CD14-positive monocyte (primary cell): ENCODE data around the gene SELPLG. TPM values are rescaled to one million over a fixed set of nuclear protein-coding genes. Genes with fewer than 3 reads are reported as not detected.

Source experiments
- DNase-seq, 3 donors: peaks; one replicate each; pipeline ENCODE4 v3.0.0-alpha.2; 2011 to 2022
- H2AFZ ChIP-seq: 2 replicates; pipeline ENCODE4 v1.6.0; 2012; ENCODE audit warnings: mild to moderate bottlenecking, low read depth, low read length, inconsistent platforms; ENCODE audit not compliant: insufficient read depth, poor library complexity, severe bottlenecking
- H3K27ac ChIP-seq, 2 donors: 1 replicate in 1 of 2; 2 replicates in 1 of 2; pipeline ENCODE4 v1.5.1; 2012 to 2013; ENCODE audit warnings: low read length in 2 of 2, control low read depth in 1 of 2, inconsistent platforms in 1 of 2, low read depth in 1 of 2, mild to moderate bottlenecking in 1 of 2
- H3K27me3 ChIP-seq, 2 donors: one replicate each; pipeline versions ENCODE4 v1.6.0 to v1.6.1; 2011 to 2013; ENCODE audit warnings: low read length in 2 of 2; ENCODE audit not compliant: control insufficient read depth in 2 of 2, insufficient read depth in 2 of 2
- H3K36me3 ChIP-seq, 2 donors: replicated peaks in 1 of 2; 1 replicate in 1 of 2; 2 replicates in 1 of 2; pipeline versions ENCODE4 v1.5.1 to v1.6.1; 2012 to 2013; ENCODE audit warnings: low read length in 2 of 2, control low read depth in 1 of 2, inconsistent platforms in 1 of 2, mild to moderate bottlenecking in 1 of 2; ENCODE audit not compliant: insufficient read depth in 2 of 2, control insufficient read depth in 1 of 2
- H3K4me1 ChIP-seq, 2 donors: 1 replicate in 1 of 2; 2 replicates in 1 of 2; pipeline versions ENCODE4 v1.5.1 to v1.6.1; 2012 to 2013; ENCODE audit warnings: low read length in 2 of 2, control low read depth in 1 of 2, inconsistent platforms in 1 of 2, mild to moderate bottlenecking in 1 of 2, moderate library complexity in 1 of 2; ENCODE audit not compliant: insufficient read depth in 2 of 2, control insufficient read depth in 1 of 2
- H3K4me2 ChIP-seq: replicated peaks from 2 replicates; pipeline ENCODE3; 2012; ENCODE audit warnings: low read length, moderate library complexity, mild to moderate bottlenecking; ENCODE audit not compliant: poor library complexity, severe bottlenecking; ENCODE audit errors: extremely low read depth
- H3K4me3 ChIP-seq, 3 experiments: fragments of 200-600 bp in 1 of 3; sonication (generic) in 1 of 3; replicated peaks in 1 of 3; 1 replicate in 2 of 3; 2 replicates in 1 of 3; pipeline ENCODE4 v1.5.1; 2011 to 2013; ENCODE audit warnings: low read length in 3 of 3, mild to moderate bottlenecking in 3 of 3, control low read depth in 2 of 3, low read depth in 2 of 3, inconsistent platforms in 1 of 3, moderate library complexity in 1 of 3
- H3K79me2 ChIP-seq: 2 replicates; pipeline ENCODE4 v1.6.0; 2012; ENCODE audit warnings: mild to moderate bottlenecking, control low read depth, inconsistent platforms, low read length, moderate library complexity; ENCODE audit not compliant: insufficient read depth
- H3K9ac ChIP-seq: 2 replicates; pipeline ENCODE4 v1.6.0; 2017; ENCODE audit warnings: low read length, mild to moderate bottlenecking; ENCODE audit not compliant: insufficient read depth, poor library complexity, severe bottlenecking
- H3K9me3 ChIP-seq, 2 donors: replicated peaks in 1 of 2; 1 replicate in 1 of 2; 2 replicates in 1 of 2; pipeline versions ENCODE4 v1.5.1 to v1.6.1; 2012 to 2013; ENCODE audit warnings: low read length in 2 of 2, control low read depth in 1 of 2; ENCODE audit not compliant: control insufficient read depth in 1 of 2, insufficient read depth in 1 of 2
- H4K20me1 ChIP-seq: 2 replicates; pipeline ENCODE4 v1.6.0; 2012; ENCODE audit warnings: mild to moderate bottlenecking, low read length, control low read depth, moderate library complexity; ENCODE audit not compliant: insufficient read depth
- H3K27ac Mint-ChIP-seq, 7 donors: one replicate each; pipeline ENCODE4 v1.8.0; 2020; ENCODE audit warnings: mild to moderate bottlenecking in 7 of 7, mixed read lengths in 7 of 7, moderate library complexity in 6 of 7, inconsistent platforms in 2 of 7
- H3K27me3 Mint-ChIP-seq, 3 donors: one replicate each; pipeline ENCODE4 v1.8.0; 2021 to 2022; ENCODE audit warnings: low read depth in 3 of 3, mild to moderate bottlenecking in 3 of 3, mixed read lengths in 3 of 3, moderate library complexity in 3 of 3, inconsistent platforms in 1 of 3
- H3K36me3 Mint-ChIP-seq, 2 donors: one replicate each; pipeline ENCODE4 v1.8.0; 2020; ENCODE audit warnings: mixed read lengths in 2 of 2, inconsistent platforms in 1 of 2, mild to moderate bottlenecking in 1 of 2
- H3K4me1 Mint-ChIP-seq: one replicate; pipeline ENCODE4 v1.8.0; 2020; ENCODE audit warnings: mild to moderate bottlenecking, mixed read lengths
- H3K4me3 Mint-ChIP-seq, 2 donors: one replicate each; pipeline ENCODE4 v1.8.0; 2020; ENCODE audit warnings: mild to moderate bottlenecking in 2 of 2, mixed read lengths in 2 of 2, moderate library complexity in 1 of 2
- H3K9me3 Mint-ChIP-seq, 7 donors: one replicate each; pipeline ENCODE4 v1.8.0; 2020 to 2022; ENCODE audit warnings: mixed read lengths in 7 of 7, mild to moderate bottlenecking in 6 of 7, moderate library complexity in 6 of 7, inconsistent platforms in 2 of 7
- WGBS: methylation state at CpG from one replicate; pipeline ENCODE4 v1.1.5; 2013; ENCODE audit warnings: missing lambda C conversion rate; ENCODE audit not compliant: insufficient coverage; 5-methylcytosine and 5-hydroxymethylcytosine counted together
- intact Hi-C, 2 donors: fragments of 100-400 bp; cut with micrococcal nuclease; formaldehyde crosslinking; loops; one replicate each; pipeline versions ENCODE4 v1.15.0 to v1.15.1; 2023
- polyA plus RNA-seq, 3 donors: library from polyadenylated mRNA; depleted of rRNA in 1 of 3; unstranded in 2 of 3; stranded (reverse) in 1 of 3; fragments of 300-500 nt in 2 of 3; fragments of >200 nt in 1 of 3; fragmentation: Illumina TruSeq in 2 of 3; gene quantifications; 1 replicate in 2 of 3; 2 replicates in 1 of 3; pipeline ENCODE4 v1.2.3, GENCODE V29; 2012 to 2021
- TF ChIP-seq, protein P1 (sequence below): fragments of 200-600 bp; IDR thresholded peaks from one replicate; pipeline ENCODE4 v1.8.0; 2022; ENCODE audit warnings: antibody characterized with exemption, mild to moderate bottlenecking

The SELPLG gene
- polyA plus RNA-seq, 3 donors = 193 to 349 (median 247) TPM

DNA sequence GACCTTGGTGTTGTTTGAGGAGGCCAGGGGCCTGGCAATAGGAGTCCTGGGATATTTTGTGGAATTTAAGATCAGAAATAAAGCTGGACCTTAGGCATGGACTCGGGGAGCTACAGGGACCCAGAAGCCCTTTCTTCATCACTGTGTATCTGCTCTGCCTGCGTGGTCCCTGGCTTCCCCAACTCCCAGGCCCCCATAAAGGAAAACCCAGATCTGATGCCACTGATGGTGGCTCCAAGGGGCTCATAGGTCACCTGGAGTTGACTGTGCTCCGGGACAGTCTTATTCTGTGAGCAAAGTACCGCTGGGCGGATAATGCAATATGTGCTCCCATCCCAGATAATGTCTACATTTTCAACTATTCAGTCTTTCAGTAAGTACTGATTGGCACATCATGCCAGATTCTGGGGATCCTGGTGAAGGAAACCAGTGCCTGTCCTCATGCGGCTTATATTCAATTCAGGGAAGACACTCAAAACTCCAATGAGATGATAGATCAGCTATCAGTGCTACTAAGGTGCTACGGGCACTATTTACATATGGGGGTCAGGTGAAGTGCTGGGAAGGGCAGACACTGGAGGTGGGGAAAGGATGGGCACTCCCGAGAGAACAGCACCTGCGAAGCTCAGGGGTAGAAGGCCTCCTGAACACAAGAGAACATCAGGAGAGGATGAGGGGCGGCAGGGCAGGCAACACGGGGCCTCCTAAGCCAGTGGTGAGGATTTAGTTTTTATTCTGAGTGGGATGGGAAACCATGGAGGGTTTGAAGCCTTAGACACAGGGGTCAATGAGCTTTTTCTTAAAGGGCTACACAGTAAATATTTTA lies 5.5 kb upstream of the SELPLG start:
- Histone ChIP-seq H3K4me3 (peak overlapping the region in 1 of 3 experiments; percentile 58), H3K9me3 (no peaks in the 10 kb centered on the region), H3K79me2 (peaks cover 5% of the 10 kb centered on the region), H3K27ac (peak overlapping the region in 1 of 2 donors; percentile 34), H2AFZ (no peak overlapping the region), H3K4me1 (peaks cover 55 to 58% of the 10 kb centered on the region in 2 donors), H3K36me3 (peaks cover 0 to 6% of the 10 kb centered on the region in 2 donors), H3K9ac (no peak overlapping the region), H3K27me3 (no peaks in the 10 kb centered on the region), H3K4me2 (peak overlapping the region; percentile 58), H4K20me1 (peaks cover 4% of the 10 kb centered on the region)
- TF ChIP-seq, protein P1, sequence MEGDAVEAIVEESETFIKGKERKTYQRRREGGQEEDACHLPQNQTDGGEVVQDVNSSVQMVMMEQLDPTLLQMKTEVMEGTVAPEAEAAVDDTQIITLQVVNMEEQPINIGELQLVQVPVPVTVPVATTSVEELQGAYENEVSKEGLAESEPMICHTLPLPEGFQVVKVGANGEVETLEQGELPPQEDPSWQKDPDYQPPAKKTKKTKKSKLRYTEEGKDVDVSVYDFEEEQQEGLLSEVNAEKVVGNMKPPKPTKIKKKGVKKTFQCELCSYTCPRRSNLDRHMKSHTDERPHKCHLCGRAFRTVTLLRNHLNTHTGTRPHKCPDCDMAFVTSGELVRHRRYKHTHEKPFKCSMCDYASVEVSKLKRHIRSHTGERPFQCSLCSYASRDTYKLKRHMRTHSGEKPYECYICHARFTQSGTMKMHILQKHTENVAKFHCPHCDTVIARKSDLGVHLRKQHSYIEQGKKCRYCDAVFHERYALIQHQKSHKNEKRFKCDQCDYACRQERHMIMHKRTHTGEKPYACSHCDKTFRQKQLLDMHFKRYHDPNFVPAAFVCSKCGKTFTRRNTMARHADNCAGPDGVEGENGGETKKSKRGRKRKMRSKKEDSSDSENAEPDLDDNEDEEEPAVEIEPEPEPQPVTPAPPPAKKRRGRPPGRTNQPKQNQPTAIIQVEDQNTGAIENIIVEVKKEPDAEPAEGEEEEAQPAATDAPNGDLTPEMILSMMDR = no peak
- DNase-seq = no peak
- H3K4me1 Mint-ChIP-seq = peaks cover 68% of the 10 kb centered on the region
- intact Hi-C loops = no loop called here
- H3K27me3 Mint-ChIP-seq = peaks cover 0 to 2% (median 0%) of the 10 kb centered on the region in 3 donors
- H3K4me3 Mint-ChIP-seq = no peak overlapping the region
- 94% methylated on average over 10 of the region's 11 CpGs for WGBS
- peak overlapping the region in 1 of 7 donors; percentile 73 for H3K27ac Mint-ChIP-seq
- peaks cover 7% of the 10 kb centered on the region in 2 donors for H3K36me3 Mint-ChIP-seq
- H3K9me3 Mint-ChIP-seq = no peaks in the 10 kb centered on the region

DNA sequence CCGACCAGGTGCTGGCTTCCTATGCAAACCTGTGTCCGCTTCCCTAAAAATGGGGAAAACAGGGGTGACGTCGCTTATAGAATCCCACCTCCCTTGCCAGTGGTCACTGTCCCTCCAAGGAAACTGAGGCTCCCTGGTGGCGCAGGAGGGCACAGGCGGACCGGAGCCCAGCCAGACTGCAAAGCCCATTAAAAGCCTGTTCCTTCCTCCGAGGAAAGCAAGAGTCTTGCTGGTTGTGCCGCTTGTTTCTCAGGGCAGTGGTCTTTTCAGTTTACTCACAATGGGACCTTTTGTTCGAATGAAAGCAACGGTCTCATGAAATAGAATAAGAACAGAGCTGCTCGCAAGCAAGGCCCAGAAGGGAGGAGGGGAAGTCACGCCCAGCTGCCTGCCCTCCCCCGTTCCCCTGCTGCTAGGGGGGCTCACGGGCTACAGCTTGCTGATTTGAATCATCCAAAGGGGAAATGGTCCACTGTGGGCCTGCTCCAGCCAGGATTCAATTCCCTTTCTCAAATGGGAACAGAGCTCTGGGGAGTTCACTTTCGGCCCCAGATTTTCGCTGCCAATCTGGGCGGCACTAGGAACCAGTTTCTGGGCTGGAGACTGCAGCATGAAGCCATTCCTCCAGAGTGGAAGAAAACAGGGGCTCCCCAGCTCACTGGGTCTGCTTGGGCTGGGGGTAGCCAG lies 4.6 kb upstream of the SELPLG start:
- no peak overlapping the region for H3K9ac ChIP-seq
- DNase-seq = peak in 1 of 3 donors; percentile 35

More for the DNA sequence above, 4.6 kb upstream of the SELPLG start:
- H3K4me3 ChIP-seq = peak overlapping the region in 1 of 3 experiments; percentile 58
- H3K4me2 ChIP-seq = peak overlapping the region; percentile 58
- Mint-ChIP-seq H3K4me3 (peak overlapping the region; percentile 61 to 71), H3K36me3 (no peaks in the 10 kb centered on the region), H3K9me3 (peaks cover 0 to 2% (median 0%) of the 10 kb centered on the region in 7 donors), H3K27ac (peak overlapping the region in 6 of 7 donors; percentile 15 to 82 (median 72)), H3K4me1 (peaks cover 70% of the 10 kb centered on the region), H3K27me3 (peaks cover 0 to 2% (median 0%) of the 10 kb centered on the region in 3 donors)
- peak overlapping the region in 1 of 2 donors; percentile 34 for H3K27ac ChIP-seq
- H3K79me2 ChIP-seq = peaks cover 14% of the 10 kb centered on the region
- H2AFZ ChIP-seq = peak overlapping the region; percentile 50
- H3K36me3 ChIP-seq = no peaks in the 10 kb centered on the region
- 30% methylated on average over 18 of the region's 18 CpGs for WGBS
- no peaks in the 10 kb centered on the region for H3K27me3 ChIP-seq
- TF ChIP-seq, protein P1 = no peak
- no peaks in the 10 kb centered on the region for H3K9me3 ChIP-seq
- peaks cover 63 to 67% of the 10 kb centered on the region in 2 donors for H3K4me1 ChIP-seq
- no peaks in the 10 kb centered on the region for H4K20me1 ChIP-seq
- intact Hi-C loops = no loop called here
